Activated naive CD8-positive, alpha-beta T cell treated with anti-CD3 and anti-CD28 coated beads, Interleukin-2, amount 10 ng/mL, durations not matched to agents 7 days and 5 days (primary cell): ENCODE results near the gene C8B. TPM values are rescaled to one million over a fixed set of nuclear protein-coding genes. Genes with fewer than 3 reads are reported as not detected.

ENCODE experiments used
- ATAC-seq: fragments of 150-1000 bp; cut with Tn5 transposase; one replicate; pipeline ENCODE4 v1.10.0; 2021; ENCODE audit warnings: low read depth, moderate library complexity
- POLR2A ChIA-PET: fragments of 350-600 bp; sonication (Branson Sonifier 250); formaldehyde crosslinking; loops from one replicate; lab custom pipeline; 2021; ENCODE audit warnings: antibody characterized with exemption; lab: Charles Lee
- DNase-seq: peaks from one replicate; pipeline ENCODE4 v3.0.0; 2021
- H3K27ac Mint-ChIP-seq: one replicate; pipeline ENCODE4 v1.8.0; 2022; ENCODE audit warnings: mild to moderate bottlenecking, mixed read lengths
- H3K27me3 Mint-ChIP-seq: one replicate; pipeline ENCODE4 v1.8.0; 2022; ENCODE audit warnings: mild to moderate bottlenecking, moderate library complexity, mixed read lengths
- H3K36me3 Mint-ChIP-seq: one replicate; pipeline ENCODE4 v1.8.0; 2021; ENCODE audit warnings: mild to moderate bottlenecking, mixed read lengths
- H3K4me1 Mint-ChIP-seq: one replicate; pipeline ENCODE4 v1.8.0; 2021; ENCODE audit warnings: mixed read lengths
- H3K4me3 Mint-ChIP-seq: one replicate; pipeline ENCODE4 v1.8.0; 2022; ENCODE audit warnings: mild to moderate bottlenecking, moderate library complexity, mixed read lengths
- H3K9me3 Mint-ChIP-seq: one replicate; pipeline ENCODE4 v1.8.0; 2021; ENCODE audit warnings: mixed read lengths
- total RNA-seq, 2 experiments: library from RNA; stranded (reverse); gene quantifications; one replicate each; pipeline ENCODE4 v1.2.3, GENCODE V29; 2021

C8B gene
- total RNA-seq = not detected

GRCh38 chr1:56965916-56966697, at the start of gene C8B:
Gene C8B, minus strand, starts transcription at chr1:56966015. Its CDS starts 67 bp downstream, at chr1:56965948.
- H3K27ac Mint-ChIP-seq = no peak within 1 kb of the TSS
- H3K9me3 Mint-ChIP-seq = no peaks in the 10 kb centered on the region
- ATAC-seq = no peak
- no peaks in the 10 kb centered on the region for H3K4me1 Mint-ChIP-seq
- no peak within 1 kb of the TSS for H3K4me3 Mint-ChIP-seq
- POLR2A ChIA-PET = no interaction called here
- no peaks in the 10 kb centered on the region for H3K27me3 Mint-ChIP-seq
- no peaks in the 10 kb centered on the region for H3K36me3 Mint-ChIP-seq
- no peak for DNase-seq

GRCh38 chr1:57015071-57015470, 49.3 kb upstream of the C8B start:
- POLR2A ChIA-PET = no interaction called here
- Mint-ChIP-seq H3K27ac (no peak overlapping the region), H3K4me3 (no peak overlapping the region), H3K36me3 (no peaks in the 10 kb centered on the region), H3K27me3 (no peaks in the 10 kb centered on the region), H3K4me1 (no peaks in the 10 kb centered on the region), H3K9me3 (no peaks in the 10 kb centered on the region)
- no peak for ATAC-seq
- DNase-seq = no peak

- ATAC-seq (no peak), DNase-seq (no peak)
- no peaks in the 10 kb centered on the region for H3K36me3 Mint-ChIP-seq
- POLR2A ChIA-PET = no interaction called here
- no peaks in the 10 kb centered on the region for H3K27me3 Mint-ChIP-seq
- no peaks in the 10 kb centered on the region for H3K9me3 Mint-ChIP-seq
- H3K4me3 Mint-ChIP-seq = no peak overlapping the region
- H3K4me1 Mint-ChIP-seq = no peaks in the 10 kb centered on the region
- no peak overlapping the region for H3K27ac Mint-ChIP-seq
Observed at GRCh38 chr1:57013522-57013921, 47.7 kb upstream of the C8B start.

GRCh38 chr1:57012315-57012714, 46.5 kb upstream of the C8B start:
- Mint-ChIP-seq H3K9me3 (no peaks in the 10 kb centered on the region), H3K4me1 (no peaks in the 10 kb centered on the region), H3K36me3 (no peaks in the 10 kb centered on the region)

GRCh38 chr1:57010511-57010910, 44.7 kb upstream of the C8B start:
- ATAC-seq = no peak
- Mint-ChIP-seq H3K27me3 (no peaks in the 10 kb centered on the region), H3K4me1 (no peaks in the 10 kb centered on the region), H3K4me3 (no peak overlapping the region), H3K36me3 (no peaks in the 10 kb centered on the region), H3K27ac (no peak overlapping the region), H3K9me3 (no peaks in the 10 kb centered on the region)
- DNase-seq = no peak
- POLR2A ChIA-PET = no interaction called here

More at GRCh38 chr1:57012315-57012714, 46.5 kb upstream of the C8B start:
- ATAC-seq = no peak
- POLR2A ChIA-PET = no interaction called here
- Mint-ChIP-seq H3K27ac (no peak overlapping the region), H3K4me3 (no peak overlapping the region), H3K27me3 (no peaks in the 10 kb centered on the region)
- DNase-seq = no peak

- DNase-seq = no peak
- H3K27me3 Mint-ChIP-seq = no peaks in the 10 kb centered on the region
- POLR2A ChIA-PET = no interaction called here
- ATAC-seq = no peak
- H3K4me1 Mint-ChIP-seq = no peaks in the 10 kb centered on the region
- H3K27ac Mint-ChIP-seq = no peak overlapping the region
- H3K9me3 Mint-ChIP-seq = no peaks in the 10 kb centered on the region
- no peaks in the 10 kb centered on the region for H3K36me3 Mint-ChIP-seq
- no peak overlapping the region for H3K4me3 Mint-ChIP-seq
Observed at GRCh38 chr1:57007948-57008347, 42.1 kb upstream of the C8B start.

GRCh38 chr1:57007472-57007871, 41.7 kb upstream of the C8B start:
- Mint-ChIP-seq H3K9me3 (no peaks in the 10 kb centered on the region), H3K27ac (no peak overlapping the region), H3K27me3 (no peaks in the 10 kb centered on the region), H3K4me1 (no peaks in the 10 kb centered on the region), H3K36me3 (no peaks in the 10 kb centered on the region), H3K4me3 (no peak overlapping the region)
- POLR2A ChIA-PET = no interaction called here
- ATAC-seq (no peak), DNase-seq (no peak)

GRCh38 chr1:57003398-57004139, 37.8 kb upstream of the C8B start:
- no peaks in the 10 kb centered on the region for H3K4me1 Mint-ChIP-seq
- POLR2A ChIA-PET = no interaction called here
- H3K9me3 Mint-ChIP-seq = no peaks in the 10 kb centered on the region
- H3K4me3 Mint-ChIP-seq = no peak overlapping the region
- H3K27me3 Mint-ChIP-seq = no peaks in the 10 kb centered on the region
- ATAC-seq (no peak), DNase-seq (no peak)
- no peaks in the 10 kb centered on the region for H3K36me3 Mint-ChIP-seq
- no peak overlapping the region for H3K27ac Mint-ChIP-seq

GRCh38 chr1:56995414-56996100, 29.7 kb upstream of the C8B start:
- H3K4me3 Mint-ChIP-seq = no peak overlapping the region
- H3K27me3 Mint-ChIP-seq = no peaks in the 10 kb centered on the region
- H3K27ac Mint-ChIP-seq = no peak overlapping the region
- H3K4me1 Mint-ChIP-seq = no peaks in the 10 kb centered on the region
- ATAC-seq (no peak), DNase-seq (no peak)
- POLR2A ChIA-PET = no interaction called here
- H3K36me3 Mint-ChIP-seq = no peaks in the 10 kb centered on the region
- H3K9me3 Mint-ChIP-seq = no peaks in the 10 kb centered on the region

- POLR2A ChIA-PET = no interaction called here
- Mint-ChIP-seq H3K9me3 (no peaks in the 10 kb centered on the region), H3K4me3 (no peak overlapping the region), H3K27ac (no peak overlapping the region), H3K36me3 (no peaks in the 10 kb centered on the region), H3K4me1 (no peaks in the 10 kb centered on the region), H3K27me3 (no peaks in the 10 kb centered on the region)
- DNase-seq (no peak), ATAC-seq (no peak)
Observed at GRCh38 chr1:56993475-56993874, 27.7 kb upstream of the C8B start.

- Mint-ChIP-seq H3K4me3 (no peak overlapping the region), H3K4me1 (no peaks in the 10 kb centered on the region), H3K36me3 (no peaks in the 10 kb centered on the region), H3K27me3 (no peaks in the 10 kb centered on the region), H3K27ac (no peak overlapping the region), H3K9me3 (no peaks in the 10 kb centered on the region)
- no peak for DNase-seq
- POLR2A ChIA-PET = no interaction called here
- no peak for ATAC-seq
Observed at GRCh38 chr1:56992318-56993125, 26.7 kb upstream of the C8B start.

GRCh38 chr1:56991576-56991975, 25.8 kb upstream of the C8B start:
- DNase-seq (no peak), ATAC-seq (no peak)
- POLR2A ChIA-PET = no interaction called here
- H3K36me3 Mint-ChIP-seq = no peaks in the 10 kb centered on the region
- no peaks in the 10 kb centered on the region for H3K9me3 Mint-ChIP-seq
- H3K27ac Mint-ChIP-seq = no peak overlapping the region
- H3K4me3 Mint-ChIP-seq = no peak overlapping the region
- H3K27me3 Mint-ChIP-seq = peaks cover 3% of the 10 kb centered on the region
- no peaks in the 10 kb centered on the region for H3K4me1 Mint-ChIP-seq

- DNase-seq (no peak), ATAC-seq (no peak)
- Mint-ChIP-seq H3K4me3 (no peak overlapping the region), H3K9me3 (no peaks in the 10 kb centered on the region), H3K27ac (no peak overlapping the region), H3K4me1 (no peaks in the 10 kb centered on the region), H3K27me3 (peaks cover 3% of the 10 kb centered on the region), H3K36me3 (no peaks in the 10 kb centered on the region)
- POLR2A ChIA-PET = no interaction called here
Observed at GRCh38 chr1:56986397-56986796, 20.6 kb upstream of the C8B start.
